ENCODE results near the gene GPRIN1.

Gene GPRIN1

DNA sequence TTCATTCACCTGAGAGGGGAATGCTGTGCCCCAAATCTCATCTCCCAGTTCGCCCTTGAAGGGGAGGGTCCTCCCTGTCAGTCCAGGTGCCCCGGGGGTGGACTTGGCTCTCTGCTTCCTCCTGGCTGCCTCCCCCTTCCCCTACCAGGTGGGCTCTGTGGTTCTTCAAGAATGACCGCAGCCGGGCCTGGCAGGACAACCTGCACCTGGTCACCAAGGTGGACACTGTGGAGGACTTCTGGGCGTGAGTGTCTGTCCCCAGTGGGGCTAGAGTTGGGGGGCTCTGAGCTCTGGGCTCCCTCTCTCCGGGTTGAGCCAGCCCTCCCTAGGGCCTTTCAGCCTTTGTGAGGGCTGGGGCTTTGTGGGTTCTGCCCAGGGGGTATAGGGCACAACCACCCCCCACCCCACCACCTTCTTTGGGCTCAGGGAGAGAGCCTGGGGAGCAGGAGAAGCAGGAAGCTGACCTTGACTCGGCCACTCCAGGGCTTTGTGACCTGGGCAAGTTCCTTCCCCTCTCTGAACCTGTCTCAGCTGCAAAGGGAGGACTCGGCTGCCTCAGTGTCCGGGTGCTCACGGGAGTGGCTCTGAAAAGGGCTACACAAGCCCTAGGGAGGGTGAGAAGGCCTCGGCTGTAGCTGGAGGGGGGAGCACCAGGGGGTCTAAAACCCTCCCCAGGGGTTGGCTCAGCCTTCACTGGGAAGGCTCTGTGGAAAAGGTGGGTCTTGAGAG, 33.7 kb upstream of the GPRIN1 start:
- no peak for DNase-seq

DNA sequence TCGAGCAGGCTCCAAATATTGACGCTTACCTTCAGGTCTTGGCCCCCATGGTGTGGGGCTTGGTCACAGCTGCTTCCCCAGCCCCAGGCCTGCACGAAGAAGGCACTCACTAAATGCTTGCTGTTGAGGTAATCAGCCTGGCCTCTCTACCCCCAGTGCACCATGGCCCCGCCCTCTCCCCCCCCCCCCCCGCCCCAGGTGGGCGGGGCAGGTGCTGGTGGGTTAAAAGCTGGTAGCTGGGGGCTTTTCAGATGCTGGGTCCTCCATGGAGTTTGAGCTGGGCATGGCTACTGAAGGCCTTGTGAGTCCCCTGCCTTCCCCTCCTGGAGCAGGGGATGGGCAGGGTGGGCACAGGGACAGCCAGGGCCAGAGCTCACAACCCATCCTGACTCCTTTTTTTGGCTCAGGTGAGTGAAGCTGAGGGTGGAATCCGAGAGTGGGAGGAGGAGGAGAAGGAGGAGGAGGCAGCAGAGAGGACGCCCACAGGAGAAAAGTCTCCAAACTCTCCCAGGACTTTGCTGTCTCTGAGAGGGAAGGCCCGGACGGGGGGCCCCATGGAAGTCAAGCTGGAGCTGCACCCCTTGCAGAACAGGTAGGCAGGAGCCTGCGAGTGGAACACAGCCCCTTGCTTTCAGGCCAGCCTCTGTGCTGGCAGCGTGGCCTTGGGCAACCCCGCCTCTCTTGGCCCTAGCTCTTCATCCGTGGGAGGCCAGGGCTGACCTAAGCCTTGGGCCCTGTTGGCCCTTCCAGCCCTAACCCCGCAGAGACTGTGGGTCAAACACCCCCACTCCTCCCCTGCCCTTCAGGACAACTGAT, 32.9 kb upstream of the GPRIN1 start:
- no peak for DNase-seq

DNA sequence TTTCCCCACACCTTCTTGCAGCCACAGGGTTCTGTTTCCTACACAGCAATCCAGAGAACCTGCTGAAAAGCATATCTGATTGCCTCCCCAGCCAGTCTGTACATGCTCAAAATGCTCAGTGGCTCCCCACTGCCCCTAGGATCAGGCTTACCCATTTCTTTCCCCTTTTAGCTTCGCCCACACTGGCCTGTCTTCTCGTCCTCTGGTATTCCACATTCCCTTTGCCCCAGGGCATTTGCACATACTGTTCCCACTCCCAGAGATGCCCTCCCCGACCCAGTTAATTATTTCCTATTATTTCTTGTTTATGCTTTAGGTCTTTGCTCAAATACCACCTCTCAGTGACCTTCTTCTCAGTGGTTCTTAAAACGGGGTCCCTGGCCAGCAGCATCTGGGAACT, 30.7 kb upstream of the GPRIN1 start:
- DNase-seq = no peak

DNA sequence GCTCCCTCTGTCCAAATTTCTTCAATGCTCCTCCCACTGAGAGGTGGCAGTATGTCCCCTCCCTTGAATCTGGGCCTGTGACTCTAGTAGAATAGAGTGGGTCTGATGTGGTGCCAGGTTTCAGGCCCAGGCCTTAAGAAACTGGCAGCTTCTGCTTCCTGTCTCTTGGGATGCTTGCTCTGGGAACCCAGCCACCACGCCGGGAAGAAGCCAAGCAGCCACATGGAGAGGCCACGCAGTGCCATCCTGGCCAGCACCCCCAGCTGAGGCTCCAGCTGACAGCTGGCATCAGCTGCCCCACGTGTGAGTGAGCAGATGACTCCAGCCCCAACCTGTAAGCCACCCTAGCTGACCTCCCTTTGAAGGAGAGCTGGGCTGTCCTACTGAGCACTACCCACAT, 30.0 kb upstream of the GPRIN1 start:
- peak in 50 of 56 donors; percentile 11 to 82 (median 52) for DNase-seq

DNA sequence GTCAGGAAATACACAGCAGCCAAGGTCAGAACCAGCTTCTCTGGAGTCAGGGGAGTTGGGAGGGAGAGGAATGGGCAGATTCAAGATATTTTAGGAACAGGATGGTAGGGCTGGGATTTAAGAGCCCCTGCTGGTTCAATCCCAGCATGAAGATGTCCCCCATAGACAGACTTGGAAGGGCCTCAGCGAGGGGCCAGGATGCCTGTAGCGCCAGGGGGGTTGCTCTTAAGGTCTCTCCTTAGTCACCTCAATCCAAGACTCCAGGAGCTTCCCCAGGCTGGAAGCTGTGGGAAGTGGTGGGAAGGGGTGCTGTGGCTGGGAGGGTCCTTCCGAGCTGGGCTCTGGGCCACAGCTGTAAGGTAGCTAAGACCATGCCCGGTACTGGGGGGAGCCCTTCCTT, 29.3 kb upstream of the GPRIN1 start:
- no peak for DNase-seq

DNA sequence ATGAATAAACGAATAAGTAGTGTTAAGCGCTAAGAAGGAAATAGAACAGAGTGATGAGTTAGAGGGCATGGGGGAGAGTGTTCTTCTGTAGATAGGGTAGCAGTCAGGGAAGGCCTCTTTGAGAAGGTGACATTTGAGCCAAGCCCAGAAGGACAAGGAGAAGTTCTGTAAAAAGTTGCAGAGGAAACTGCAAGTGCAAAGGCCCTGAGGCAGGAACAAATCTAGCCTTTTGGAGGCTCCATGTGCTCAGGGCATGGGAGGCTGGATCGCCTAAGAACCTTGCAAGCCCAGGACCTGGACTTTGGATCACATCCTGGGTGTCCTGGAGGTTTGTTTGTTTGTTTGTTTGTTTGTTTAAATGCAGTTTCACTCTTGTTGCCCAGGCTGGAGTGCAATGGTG, 28.5 kb upstream of the GPRIN1 start:
- no peak for DNase-seq

DNA sequence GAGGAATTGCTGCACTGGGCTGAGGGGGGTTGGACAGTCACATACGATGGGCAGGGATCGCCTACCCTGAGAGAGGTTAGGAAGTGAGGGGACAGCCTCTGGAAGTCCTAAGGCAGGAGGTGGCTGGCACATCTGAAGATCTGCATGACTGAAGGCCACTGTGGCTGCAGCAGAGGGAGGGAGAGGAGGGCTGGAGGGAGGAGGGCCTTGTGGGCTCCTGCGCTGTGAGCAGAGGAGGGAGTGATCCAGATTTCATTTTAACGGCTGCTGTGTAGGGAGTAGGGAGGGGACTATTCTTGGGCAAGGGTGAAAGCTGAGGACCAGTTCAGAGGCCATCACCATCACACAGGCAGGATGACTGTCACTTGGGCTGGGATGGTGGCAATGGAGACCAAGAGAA, 27.6 kb upstream of the GPRIN1 start:
- DNase-seq = no peak

DNA sequence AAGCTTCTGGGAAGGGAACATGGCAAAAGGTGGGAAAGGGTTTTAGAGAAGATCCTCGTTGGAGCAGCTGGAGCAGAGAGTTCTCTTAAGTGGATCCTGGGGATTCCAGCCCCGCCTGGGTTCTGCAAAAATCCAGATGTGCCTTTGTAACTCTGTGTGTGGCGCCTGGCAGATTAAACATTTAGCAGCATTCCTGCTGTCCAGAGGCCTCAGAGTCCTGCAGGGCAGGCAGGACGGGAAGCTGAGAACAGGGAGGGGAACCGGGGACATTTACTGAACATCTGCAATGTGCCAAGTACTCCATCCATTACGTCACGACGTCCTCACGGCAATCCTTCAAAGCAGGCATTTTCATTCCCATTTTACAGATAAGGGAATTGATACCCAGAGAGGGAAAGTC, 26.5 kb upstream of the GPRIN1 start:
- no peak for DNase-seq

DNA sequence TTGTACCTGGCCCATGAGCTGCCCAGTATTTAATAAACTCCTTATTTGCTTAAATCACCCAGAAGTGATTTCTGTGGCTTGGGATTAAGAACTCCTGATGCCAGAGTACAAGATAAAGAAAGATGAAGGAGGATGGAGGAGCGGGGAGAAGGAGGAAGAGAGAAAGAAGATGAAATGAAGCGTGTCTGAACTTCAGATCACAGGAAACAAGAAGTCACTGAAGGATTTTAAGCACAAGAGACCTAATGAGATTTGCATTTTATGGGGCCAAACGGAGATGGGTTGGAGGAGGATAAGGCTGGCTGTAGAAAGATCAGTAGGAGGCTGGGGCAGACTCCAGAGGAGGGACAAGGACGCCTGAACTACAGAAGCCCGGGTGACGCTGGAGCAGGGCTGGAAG, 23.6 kb upstream of the GPRIN1 start:
- no peak for DNase-seq

DNA sequence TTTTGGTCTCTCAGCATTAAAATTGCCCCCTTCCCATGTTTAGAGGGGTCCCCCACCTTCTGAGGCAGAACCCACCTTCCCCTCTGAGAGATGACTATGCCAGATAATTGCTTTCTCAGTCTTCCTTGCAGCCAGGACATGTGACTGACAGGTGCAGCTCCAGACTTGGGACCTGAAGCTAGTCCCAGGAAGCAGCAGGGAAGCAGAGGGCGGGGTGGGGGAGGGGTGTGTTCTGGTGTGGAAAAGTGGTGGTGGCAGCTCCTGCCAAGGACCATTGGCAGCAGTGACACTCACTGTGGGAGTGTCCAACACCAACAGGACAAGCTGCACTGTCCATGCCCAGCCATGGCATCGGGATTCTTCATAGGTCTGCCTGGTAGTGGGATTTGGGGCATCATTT, 22.8 kb upstream of the GPRIN1 start:
- no peak for DNase-seq

DNA sequence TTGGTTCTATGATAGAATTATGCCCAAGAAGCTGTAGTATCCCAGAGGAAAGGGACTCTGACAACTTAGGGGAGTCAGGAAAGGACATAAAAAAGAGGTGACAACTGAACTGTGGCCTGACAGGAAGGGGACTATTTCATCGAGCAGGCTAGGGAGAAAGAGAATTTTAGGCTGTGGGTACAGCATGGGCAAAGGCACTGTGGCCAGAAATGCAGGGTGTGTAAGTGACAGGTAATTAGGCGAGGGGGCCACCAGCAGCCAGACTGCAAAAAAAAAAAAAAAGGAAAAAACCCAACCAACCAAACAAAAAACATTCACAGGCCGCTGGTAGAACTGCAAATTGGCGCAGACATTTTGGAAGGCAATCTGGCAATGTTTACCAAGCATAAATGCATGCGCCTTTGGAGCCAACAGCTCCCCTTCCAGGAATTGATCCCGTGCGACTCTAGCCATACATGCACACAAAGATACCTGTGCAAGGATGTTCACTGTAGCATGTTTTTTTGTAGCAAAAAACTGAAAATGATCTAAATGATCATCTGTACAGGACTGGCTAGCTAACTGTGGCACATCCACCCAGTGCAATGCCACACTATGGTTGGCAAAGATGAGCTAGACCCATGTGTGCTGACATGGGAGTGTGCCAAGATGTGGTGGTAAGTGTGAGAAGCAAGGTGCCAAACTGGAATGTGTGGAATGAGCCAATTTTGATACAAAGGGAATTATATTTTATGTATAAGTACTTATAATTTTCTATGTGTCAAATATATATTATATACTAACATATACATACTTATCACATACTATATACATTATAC, 21.6 kb upstream of the GPRIN1 start:
- no peak for DNase-seq

DNA sequence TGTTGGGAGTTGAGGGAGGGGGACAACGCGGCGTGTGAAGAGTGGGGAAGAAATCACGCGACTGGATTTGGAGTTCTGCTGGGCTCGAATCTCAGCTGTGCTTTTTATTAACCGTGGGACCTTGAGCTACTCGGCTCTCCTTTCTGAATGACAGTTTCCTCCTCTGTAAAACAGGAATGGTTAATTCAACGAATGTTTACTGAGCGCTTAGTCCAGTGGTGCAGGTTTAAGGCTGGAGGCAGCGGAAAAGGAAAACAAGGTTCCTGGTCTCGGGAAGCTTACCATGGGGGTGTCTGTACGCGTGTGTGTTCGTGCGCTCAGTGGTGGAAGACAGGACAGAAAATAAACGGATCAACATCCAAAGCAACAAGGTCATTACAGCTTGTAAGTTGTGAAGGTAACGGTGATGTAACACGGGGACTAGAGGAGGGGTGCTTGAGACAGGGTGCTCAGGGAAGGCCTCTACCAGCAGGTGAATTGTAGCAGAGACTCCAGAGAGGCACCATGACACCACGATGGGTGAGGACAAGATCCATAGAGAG, 20.8 kb upstream of the GPRIN1 start:
- no peak for DNase-seq

DNA sequence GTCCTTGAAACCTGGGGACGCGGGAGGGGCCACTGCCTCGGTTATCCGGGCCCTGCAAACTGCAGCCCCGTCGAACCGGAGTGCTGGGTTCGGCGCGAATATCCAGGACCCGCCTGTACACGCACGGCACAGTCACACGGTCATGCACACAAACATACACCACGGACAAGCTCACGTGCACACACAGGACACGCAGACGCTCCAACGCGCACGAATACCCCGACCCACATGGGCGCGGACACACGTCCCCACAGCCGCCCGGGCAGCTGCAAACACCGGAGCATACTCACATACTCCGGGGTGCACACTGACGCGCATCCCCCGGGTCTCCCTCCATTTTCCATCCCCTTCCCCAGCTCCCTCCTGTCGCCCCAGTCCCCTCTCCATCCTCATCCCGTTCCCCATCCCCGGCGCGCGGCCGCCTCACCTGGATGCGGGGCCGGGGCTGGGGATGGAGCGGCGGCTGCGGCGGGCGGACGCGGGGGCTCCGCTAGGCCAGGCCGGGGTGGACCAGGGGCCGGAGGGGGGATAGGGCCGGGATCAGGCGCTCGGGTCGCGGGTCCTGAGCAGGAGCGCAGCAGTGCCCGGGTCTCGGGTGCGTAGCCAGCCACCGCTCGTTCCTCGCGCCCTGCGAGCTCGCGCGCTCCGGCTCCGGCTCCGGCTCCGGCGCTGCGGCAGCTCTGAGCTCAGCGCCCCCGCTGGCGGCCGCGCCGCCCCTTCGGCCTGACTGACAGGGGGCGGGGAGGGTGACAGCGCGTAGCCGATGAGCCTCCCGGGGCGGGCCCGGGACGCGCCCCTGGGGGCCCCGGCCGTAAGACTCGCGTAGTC, 20.1 kb upstream of the GPRIN1 start, which contains the start of the genes EIF4E1B and SNCB:
TSS of gene EIF4E1B (plus strand) at position 823 of the 828 bp plus-strand sequence. CDS start 12,113 bp downstream, outside the sequence.
TSS of gene SNCB (minus strand) at position 682 of the 828 bp plus-strand sequence. CDS start 880 bp downstream, outside the sequence.
- DNase-seq = peak in 27 of 56 donors; percentile 9 to 77 (median 36)

DNA sequence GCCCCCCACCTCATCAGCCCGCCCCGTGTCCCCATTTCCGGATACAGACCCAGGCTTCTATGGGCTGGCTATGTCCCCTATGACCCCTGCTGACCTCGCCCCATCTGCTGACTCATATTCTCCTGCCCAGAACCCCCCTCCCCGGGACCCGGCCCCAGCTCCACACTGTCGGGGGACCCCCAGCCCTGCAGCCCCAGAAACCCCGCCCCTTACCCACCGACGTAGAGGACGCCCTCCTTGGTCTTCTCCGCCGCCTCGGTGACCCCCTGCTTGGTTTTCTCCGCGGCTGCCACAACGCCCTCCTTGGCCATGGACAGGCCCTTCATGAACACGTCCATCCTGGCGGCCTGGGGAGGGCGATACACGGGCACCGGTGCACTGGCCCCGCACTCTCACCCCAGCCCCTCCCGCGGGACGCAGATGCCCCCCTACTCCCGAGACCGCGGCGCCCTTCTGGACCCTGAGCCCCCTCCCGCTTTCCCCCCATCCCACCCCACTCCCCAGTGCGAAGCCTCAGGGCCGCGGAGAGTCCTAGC, 19.4 kb upstream of the GPRIN1 start:
- DNase-seq = no peak

DNA sequence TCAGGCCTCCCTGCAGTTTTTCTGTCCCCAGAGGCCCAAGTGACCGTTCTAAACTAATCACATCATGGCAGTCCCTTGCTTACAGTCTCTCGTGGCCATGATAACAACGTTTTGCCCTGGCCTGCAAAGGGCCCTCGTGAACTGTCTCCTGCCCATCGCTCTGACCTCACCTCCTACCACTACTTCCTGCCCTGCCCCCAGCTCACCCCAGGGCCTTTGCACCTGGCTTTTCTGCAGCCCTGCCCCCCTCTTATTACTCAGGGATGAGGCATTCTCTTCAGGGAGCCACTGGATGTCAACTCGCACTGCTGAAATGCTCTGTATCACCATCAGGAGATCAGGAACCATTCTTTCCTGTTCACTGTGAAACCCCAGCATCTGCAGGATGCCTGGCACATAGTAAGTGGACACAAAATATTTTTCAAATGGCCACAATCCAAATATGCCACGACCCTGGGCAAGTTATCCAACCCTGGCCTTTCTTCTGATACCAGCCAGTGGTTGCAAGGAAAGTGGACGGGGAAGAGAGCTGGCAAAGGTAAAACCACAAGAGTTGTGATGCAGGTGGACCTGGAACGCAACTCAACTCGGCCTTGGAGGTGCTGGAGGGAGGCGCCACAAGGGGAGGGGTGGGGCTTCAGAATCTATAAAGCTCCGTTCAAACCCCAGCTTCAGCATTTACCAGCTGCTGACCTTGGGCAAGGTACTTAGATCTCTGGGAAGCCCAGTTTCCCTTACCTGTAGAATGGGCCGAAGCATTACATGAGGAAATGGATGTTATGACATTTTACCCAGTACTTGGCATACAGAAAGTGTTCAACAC, 18.7 kb upstream of the GPRIN1 start:
- no peak for DNase-seq

DNA sequence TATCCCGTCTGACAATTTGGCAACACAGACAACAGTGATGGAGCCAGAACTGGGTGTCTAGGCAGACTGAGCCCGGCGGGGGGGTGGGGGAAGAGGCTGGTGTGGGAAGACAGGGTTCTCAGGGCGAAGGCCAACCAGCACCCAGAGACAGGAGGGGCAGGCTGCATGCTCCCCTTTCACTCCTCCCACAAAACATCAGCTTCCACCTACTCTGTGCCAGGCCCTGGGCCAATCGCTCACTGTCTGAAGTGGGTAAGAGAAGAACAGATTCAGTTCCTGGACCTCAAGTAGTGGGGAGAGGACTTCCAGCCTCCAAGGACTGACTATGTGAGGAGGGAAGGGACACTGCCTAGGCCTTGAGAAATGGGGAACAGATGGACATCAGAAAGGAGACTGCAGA, 17.6 kb upstream of the GPRIN1 start:
- no peak for DNase-seq

DNA sequence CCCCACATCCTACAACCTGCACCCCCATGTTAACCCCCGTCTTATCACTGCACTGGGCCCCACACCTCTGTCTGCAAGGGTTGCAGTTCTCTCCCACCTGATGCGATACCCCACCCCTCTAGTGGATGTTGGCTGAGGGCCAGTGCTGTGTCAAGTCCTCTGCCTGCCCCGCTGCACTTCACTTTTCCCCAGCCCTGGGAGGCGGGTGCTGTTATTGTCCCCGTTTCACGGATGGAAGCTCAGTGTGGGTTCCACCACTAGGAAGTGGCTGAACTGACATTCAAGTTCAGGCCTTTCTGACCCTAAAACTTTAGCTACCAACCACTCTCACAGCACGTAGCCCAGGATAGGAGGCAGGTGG, 16.9 kb upstream of the GPRIN1 start:
- no peak for DNase-seq

DNA sequence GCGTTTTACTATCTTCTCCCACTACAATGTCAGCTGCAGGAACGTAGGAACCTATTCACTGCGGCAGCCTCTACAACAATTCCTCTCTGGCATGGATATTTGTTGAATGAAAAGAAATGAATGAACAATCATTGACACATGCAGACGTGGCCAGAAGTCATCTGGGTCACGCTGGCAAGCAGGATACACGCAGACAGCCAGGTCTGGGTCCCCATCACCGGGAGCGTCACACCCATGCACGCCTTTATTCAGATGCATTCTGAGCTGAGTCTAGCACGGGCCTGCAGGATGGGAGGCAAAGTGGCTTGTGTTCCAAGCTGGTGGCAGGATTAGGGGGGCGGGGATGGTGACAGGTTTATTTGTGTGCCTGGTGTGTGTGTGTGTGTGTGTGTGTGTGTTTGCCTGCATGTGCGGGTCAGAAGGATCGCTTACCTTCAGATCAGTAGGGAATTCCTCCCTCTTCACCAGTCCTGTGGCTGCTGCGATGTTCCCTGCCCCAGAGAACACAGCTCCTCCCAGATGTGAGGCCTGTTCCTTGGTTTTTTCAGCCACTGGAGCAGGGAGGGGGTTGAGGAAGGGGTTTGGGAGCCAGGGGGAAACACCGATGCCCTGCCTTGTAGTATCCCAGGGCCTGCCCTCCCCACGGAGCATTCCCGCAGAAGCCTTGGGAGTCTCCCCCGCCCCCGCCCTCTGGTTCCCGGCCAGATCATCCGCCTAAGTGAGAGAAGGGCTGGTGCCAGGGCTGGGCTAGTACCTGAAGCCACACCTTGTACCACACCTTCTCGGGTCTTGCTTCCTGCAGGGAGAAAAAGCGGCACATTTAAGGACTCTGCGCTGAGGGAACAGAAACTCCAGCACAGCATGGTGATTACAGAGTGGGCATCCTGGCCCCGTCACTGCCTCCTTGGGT, 16.3 kb upstream of the GPRIN1 start:
- no peak for DNase-seq

Measured in nucleus accumbens (tissue), 56 donors.